MM.1S (cell line): ENCODE data around the gene KIF21B.

Source experiments
- EZH2 ChIP-seq: fragments of 300-600 bp; sonication (generic); optimal IDR thresholded peaks from 2 replicates; pipeline ENCODE3; 2017; ENCODE audit warnings: low read depth, mild to moderate bottlenecking, antibody characterized with exemption, low read length, mixed read lengths
- EZH2phosphoT487 ChIP-seq: fragments of 300-600 bp; sonication (generic); IDR thresholded peaks from 2 replicates; pipeline ENCODE4 v1.6.1; 2018; ENCODE audit warnings: antibody characterized with exemption, low read length
- TF ChIP-seq, protein P1 (sequence below): fragments of 300-600 bp; sonication (generic); IDR thresholded peaks from 2 replicates; pipeline ENCODE4 v1.5.1; 2016; ENCODE audit warnings: antibody characterized with exemption, low read length, mixed read lengths

DNA sequence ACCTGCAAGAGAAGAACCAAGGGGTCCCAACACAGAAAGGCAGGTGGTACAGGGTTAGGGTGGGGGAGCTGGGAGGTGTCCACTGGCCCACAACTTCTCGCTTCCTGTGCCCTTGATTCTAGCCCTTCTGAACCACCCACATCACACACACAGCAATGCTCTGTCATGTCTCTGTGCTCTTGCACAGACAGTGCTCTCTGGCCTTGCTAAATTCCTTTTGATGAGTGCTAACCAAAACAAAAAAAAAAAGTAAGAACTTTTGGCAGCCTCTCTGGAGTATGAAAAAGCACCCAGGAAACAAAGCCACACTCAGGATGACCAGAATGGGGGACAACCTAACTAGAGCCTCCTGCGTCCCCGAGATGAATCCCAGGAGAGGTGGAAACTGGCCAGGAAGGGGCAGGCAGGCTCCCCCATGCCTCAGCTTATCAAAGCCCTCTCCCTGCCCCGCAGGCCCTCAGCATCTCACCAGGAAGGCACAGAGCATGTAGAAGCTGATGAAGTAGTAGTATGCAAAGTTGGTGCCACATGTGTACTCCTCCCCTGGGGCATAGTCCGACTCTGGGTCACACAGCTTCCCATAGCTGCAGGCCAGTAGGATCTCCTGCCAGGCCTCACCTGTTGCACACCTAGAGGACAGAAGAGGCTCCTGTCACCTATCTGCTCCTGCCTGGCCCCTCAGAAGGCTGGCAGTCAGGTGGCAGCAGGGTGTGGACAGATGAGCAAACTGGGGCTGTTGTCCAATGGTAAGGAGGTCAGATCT, 27.2 kb upstream of the KIF21B start:
- TF ChIP-seq, protein P1, sequence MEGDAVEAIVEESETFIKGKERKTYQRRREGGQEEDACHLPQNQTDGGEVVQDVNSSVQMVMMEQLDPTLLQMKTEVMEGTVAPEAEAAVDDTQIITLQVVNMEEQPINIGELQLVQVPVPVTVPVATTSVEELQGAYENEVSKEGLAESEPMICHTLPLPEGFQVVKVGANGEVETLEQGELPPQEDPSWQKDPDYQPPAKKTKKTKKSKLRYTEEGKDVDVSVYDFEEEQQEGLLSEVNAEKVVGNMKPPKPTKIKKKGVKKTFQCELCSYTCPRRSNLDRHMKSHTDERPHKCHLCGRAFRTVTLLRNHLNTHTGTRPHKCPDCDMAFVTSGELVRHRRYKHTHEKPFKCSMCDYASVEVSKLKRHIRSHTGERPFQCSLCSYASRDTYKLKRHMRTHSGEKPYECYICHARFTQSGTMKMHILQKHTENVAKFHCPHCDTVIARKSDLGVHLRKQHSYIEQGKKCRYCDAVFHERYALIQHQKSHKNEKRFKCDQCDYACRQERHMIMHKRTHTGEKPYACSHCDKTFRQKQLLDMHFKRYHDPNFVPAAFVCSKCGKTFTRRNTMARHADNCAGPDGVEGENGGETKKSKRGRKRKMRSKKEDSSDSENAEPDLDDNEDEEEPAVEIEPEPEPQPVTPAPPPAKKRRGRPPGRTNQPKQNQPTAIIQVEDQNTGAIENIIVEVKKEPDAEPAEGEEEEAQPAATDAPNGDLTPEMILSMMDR = no peak
- TF ChIP-seq EZH2phosphoT487 (no peak), EZH2 (no peak)
